Hematopoietic multipotent progenitor cell treated with erythropoietin and hydrocortisone succinate and interleukin-3 and kit ligand, for 8 days (in vitro differentiated cells): ENCODE results near the gene NUB1.

ENCODE experiments used
- DNase-seq: peaks from one replicate; pipeline ENCODE4 v3.0.0-alpha.2; 2015

NUB1 gene

DNA sequence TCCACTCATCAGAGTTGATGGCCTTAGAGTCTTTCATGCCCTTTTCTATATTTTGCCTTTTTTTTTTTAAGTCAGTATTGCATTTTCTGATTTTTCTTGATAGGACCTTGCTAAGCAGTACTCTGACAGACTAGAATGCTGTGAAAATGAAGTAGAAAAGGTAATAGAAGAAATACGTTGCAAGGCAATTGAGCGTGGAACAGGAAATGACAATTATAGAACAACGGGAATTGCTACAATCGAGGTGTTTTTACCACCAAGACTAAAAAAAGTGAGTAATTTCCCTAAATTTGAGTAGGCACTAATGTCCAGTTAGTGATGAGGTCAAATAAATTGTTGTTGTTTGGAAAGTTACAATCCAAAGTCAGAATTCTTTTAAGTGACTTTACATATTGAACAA lies 7.4 kb downstream of the NUB1 start:
- no peak for DNase-seq

DNA sequence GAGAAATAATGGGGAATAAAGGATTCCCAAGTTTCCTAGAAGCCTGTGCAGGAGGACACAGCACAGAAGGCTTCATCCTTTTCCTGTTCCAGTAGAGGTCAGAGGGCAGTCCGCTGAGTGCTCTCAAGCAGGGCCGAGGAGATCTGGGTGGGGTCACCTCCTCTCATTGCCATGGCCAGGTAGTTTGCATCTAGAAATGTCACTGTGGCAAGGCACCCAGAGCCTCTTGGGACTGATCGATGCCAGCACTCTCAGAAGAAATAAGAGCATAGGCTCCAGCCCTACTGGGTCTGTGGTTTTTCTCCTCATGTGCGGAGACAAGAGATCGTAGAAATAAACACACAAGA lies 7.9 kb downstream of the NUB1 start:
- DNase-seq = no peak

DNA sequence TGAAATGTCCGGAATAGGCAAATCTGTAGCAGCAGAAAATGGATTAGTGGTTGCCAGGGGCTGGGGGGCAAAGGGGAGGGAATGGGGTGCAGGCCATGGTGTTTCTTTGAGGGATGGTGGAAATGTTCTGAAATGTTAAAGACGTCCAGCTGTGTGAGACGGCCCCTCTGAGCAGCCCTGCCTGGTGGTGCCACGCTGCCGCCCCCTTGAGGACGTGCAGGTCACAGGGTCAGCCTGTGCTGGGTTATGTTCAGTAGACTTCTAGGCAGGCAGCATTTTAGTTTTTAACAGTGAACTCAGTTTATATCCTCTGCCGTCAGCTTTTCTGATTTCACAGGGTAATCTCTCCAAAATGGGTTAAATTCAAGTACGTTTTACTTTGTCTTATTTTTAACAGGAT lies 9.4 kb downstream of the NUB1 start:
- DNase-seq = peak; percentile 42

DNA sequence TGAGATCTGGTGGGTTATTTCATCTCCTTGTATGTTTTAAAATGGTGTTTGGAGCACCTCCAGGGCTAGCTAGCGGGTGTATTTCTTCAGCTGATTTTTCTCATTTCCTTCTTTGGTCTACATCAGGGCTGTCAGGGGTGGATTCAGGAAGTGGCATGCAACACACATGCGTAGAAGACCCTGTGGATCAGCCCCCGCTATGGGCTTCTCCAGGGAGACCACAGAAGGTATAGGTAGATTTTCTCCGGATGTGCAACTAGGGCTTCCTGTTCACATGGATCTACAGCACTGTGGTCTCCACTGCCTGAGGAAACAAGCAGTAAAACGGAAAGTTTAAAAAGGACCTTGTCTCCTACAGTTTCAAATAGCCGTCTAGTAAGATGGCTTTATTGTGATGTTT lies 10.4 kb downstream of the NUB1 start:
- DNase-seq = no peak

DNA sequence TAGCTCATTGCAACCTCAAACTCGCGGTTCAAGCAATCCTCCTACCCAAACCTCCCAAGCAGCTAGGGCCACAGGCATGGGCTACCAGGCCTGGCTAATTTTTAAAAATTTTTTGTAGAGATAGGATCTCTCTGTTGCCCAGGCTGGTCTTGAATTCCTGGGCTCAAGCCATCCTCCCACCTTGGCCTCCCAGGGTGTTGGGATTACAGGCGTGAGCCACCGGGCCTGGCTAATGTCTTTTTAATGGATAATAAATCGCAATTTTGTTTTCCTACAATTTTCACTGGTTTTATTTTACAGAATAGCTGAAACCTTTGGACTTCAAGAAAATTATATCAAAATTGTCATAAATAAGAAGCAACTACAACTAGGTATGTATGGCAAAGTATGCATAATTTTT lies 10.9 kb downstream of the NUB1 start:
- DNase-seq = no peak

DNA sequence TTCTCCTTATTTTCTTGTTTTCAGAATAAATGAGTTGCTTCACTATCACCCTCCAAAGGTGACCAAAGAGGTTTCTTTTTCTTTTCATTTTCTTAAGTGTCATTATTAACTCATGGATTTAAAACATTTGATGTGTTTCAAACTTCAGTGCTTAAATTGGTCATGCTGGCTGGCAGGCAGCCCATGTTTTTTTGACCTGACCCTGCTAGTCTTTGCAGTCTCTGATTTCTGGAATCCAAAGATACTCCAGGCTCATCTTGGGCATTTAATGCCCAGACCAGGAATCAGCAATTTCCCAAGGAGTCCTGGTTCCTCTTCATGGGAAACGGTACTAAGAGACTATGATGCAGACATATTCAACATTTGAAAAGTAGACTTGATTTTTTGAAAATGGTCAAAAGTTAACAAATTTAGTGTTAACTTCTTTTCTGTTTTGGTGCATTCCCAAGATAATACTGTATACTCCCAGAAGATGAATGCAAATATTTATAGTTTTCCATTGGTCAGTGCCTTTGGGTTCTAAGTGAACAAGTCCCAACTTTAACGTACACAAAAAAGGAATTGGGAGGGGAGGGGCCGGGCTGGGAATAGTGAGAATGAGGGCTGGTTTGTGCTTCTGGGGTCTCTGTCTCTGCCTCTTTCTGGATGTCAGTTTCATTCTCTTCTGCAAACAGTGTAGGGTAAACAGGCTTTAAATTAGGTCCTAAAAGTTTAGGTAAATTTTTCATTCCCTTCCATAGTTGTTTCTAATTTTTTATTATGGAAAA lies 19.8 kb downstream of the NUB1 start:
- DNase-seq = no peak

DNA sequence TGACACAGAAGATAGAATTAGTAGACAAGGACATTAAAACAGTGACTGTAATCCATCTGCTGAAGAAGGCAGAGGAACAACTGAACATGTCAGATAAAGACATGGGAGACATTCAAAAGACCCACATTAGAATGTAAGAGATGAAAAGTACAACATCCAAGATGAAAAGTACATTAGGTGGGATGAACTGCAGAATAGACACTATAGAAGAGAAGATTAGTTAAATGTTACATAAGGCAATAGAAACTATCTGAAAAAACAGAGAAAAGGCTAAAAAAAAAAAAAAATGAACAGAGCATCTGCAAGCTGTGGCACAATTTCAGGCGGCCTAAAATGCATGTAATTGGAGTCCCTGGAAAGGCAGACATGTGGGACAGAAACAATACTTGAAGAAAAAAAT lies 21.6 kb downstream of the NUB1 start:
- no peak for DNase-seq

DNA sequence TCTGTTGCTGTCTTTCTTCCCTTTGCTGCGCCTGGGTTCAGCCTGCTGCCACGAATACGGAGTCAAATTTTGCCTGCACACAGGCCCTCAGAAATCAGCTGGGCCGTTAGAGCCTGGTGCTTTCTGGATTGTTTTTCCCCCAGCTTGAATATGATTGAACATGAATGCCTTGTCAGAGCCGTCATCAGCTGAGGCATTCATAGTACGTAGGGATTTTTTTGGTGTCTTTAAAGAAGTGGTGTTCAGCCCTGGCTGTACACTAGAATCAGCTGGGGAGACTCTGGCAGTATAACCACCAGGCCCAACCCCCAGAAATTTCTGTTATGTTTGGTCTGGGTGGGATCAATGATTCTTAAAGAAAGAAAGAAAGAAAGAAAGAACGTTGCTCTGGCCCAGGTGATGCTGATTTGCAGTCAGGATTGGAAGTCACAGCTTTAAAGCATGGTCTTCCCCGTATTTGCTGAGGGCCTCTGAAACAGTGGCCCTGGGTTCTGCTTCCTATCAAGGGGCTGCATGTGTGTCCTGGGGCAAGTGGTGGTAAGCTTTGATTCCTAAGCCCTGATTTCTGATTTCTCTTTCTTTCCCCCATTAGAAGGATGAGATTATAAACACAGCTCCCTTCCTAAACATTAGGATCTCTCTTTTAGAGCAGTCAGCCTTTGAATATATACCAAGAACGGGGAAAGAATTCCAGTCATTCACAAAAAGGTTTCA lies 24.7 kb downstream of the NUB1 start:
- DNase-seq = no peak

DNA sequence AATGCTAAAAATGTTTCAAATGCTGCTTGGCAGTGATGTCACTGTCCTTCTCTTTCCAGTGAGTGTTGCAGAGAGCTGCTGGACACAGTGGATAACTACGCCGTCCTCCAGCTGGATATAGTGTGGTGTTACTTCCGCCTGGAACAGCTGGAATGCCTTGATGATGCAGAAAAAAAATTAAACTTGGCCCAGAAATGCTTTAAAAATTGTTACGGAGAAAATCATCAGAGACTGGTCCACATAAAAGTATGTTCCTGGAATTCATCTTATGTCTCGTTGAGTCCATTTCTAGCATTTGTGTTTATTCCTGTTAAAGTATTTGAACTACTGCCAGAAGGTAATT lies 25.2 kb downstream of the NUB1 start:
- DNase-seq = no peak

DNA sequence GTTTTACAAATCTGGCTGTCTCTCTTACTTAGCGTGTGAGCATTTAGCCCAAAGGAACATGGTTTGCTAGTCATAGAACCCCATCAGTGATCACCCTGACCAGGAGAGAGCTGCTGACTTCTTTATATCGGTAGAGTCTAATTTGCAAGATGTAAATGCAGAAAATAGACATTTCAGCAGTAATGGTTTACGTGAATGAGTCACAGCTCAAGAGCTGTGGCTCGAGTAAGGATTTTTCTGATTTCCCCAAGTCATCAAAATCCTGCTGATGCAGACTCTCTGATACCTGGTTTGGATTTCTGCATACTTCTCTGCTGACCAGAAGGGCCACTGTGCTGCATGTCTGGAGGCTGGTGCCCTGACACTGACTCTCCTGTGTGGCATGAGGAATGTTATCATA lies 25.7 kb downstream of the NUB1 start:
- DNase-seq = no peak

DNA sequence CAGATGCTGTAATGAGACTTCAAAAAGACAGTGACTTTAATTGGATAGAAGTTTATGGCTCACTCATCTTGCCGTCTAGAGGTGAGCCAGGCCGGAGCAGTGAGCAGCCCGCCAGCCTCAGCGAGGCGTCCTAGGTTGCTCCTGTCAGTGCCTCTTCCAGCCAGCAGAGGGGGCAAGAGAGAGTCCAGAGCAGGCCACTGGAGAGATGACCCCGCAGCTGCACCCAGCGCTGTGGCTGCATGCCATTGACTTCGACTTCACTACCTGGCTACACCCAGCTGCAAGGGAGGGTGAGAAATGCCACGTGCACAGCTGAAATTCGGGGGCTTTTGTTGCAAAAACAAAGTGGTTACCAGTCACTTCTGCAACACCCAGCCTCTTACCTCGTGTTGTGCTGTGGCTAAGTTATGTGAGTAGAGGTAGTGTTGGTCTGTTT lies 26.5 kb downstream of the NUB1 start:
- peak; percentile 76 for DNase-seq

DNA sequence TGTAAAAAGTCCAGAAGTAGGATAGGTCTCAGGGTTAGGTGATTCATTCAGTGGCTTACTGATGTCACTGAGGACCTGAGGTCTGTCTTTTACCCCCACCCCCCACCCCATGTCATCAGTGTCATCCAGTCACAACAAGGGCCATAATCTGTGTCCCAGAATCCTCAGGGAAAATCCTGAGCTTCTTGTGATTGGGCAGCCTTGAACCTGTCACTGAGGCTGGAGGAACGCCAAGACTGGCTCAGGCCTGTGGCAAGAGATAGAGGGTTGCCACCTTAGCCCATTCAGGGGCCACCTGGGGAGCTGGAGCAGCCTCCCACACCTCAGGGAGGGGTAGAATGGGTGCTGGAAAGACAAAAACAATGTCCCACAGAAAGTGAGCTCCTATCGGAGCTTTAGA lies 29.7 kb downstream of the NUB1 start:
- peak; percentile 27 for DNase-seq

DNA sequence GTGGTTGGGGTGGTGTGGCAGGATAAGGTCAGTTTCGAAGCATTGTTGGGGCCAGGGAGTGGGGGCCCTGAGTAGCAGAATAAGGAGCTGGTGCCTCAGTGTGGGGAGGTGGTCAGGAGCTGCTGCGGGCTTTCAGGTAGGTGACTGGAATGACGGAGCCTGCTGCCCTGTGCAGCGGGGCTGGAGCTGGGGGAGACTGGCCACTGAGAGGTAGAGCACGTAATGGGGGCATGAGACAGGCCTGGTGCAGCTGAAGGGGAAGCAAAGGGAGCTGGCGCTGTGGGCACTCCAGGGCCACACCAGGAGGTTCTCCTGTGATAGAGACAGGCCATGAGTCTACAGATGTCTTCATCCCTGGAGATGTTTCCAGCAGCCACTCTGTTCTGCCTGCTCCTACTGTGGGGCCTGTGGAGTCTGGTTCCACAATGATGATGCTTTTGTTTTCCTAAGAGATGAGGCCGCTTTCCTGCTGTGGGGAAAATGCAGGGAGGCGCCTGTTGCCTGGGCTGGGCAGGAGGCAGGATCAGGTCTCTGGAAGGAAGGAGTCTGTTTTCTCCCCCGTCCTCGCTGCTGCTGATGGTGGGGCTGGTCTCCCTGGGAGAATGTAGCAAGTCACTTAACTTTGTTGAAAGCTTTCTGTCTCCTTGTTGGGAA lies 31.1 kb downstream of the NUB1 start:
- DNase-seq = no peak

DNA sequence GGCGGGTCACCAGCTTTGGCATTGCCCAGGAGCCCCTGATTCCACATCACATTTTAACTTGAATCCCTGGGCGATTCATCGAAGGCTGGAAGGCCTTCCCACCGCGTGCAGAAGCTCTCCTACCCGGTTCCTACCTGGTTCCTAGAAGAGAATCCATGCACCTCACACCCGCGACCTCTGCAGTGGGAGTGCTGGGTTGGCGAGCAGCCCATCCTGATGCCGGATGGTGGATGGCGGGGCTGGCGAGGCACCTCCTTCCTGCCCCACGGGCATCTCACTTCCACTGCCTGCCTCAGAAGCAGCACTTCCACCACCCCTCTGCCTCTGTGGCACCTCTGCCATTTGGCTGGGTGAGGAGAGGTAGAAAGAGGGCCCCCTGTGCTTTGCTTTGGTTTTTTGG lies 32.0 kb downstream of the NUB1 start:
- no peak for DNase-seq

DNA sequence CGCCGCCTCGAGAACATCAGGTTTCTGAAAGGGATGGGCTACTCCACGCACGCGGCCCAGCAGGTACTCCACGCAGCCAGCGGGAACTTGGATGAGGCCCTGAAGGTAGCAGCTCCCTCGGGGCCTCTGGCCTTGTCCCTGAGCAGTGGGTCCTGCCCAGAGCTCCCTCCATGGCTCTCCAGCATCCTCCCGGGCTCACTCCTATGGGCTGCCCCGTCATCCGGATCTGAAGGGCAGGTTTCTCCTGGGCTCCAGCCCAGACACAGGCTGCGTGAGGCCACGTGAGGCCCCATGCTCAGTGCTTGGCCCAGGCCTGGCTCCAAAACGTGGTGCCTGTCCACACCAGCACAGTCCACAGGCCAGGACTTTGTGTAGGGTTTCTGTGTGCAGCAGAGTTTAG lies 32.5 kb downstream of the NUB1 start:
- DNase-seq = no peak

DNA sequence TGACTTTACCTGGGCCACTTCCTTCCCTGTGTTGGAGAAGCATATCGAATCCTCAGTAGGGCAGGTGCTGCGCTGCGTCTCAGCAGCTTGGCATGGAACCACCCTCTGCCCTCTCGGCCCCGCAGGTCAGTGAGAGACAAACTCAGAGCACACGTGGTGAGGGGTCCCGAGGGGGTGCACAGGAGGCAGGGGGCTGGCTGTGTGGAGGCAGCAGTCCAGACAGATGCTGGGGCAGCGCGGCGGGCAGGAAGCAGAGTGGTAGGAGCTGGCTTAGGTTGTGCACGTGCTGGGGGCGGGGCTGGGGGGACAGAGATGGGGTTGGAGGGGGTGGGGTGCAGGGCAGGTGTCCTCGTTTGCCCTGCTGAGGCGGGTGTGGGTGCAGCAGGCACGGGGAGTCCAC lies 33.1 kb downstream of the NUB1 start:
- no peak for DNase-seq

DNA sequence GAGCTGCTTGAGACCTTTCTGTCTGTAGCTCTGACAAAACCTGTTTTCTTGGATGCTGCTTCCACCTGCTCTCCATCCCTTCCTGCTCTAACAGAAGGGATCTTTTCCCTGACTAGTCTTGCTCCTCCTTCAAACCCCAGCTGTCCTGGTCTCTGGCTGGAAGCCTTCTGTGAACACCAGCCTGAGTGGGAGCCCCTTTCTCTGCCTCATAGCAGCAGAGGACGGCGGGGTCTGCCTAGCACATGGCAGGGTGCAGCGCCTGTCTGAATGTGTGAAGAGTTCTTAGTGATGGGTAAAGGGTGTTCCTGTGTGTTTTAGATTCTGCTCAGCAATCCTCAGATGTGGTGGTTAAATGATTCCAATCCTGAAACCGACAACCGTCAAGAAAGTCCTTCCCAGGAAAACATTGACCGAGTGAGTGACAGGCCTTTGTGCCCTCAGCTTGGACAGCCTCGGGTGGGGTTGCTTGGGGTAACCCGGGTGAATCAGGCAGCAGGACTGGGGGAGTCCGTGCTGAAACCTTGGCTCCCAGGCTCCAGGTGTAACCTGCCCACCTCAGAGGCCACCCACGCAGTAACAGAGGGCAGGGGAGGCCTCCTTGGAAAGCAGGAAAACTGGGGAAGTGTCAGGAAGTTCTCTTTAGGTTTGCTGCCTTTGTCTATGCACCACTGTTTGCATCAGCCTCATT lies 34.1 kb downstream of the NUB1 start:
- no peak for DNase-seq

DNA sequence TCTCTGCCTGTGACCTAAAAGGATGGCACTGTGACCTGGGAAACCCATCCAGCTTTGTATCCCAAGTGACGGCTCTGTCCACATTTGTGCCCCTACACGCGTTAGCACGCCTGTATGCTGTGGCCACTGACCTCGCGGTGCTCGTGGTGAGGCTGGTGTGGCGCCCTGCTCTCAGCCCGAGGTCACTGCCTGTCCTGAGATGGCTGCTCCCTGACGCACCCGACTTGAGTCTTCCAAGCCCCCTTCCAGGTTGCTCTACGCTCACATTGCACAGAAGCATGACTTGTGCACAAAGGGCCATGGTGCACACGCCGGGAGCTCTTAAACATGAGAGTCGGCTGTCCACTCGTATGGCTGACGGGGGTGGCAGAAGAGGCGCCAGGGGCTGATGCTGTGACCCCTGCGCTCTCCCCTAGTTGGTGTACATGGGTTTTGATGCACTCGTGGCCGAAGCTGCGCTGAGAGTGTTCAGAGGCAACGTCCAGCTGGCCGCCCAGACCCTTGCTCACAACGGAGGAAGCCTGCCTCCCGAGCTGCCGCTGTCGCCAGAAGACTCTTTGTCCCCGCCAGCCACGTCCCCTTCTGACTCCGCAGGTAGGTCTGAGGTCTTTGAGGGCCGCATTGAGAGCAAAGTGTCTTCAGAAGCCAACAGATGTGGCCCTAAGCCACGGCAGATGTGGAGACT lies 34.7 kb downstream of the NUB1 start:
- no peak for DNase-seq

DNA sequence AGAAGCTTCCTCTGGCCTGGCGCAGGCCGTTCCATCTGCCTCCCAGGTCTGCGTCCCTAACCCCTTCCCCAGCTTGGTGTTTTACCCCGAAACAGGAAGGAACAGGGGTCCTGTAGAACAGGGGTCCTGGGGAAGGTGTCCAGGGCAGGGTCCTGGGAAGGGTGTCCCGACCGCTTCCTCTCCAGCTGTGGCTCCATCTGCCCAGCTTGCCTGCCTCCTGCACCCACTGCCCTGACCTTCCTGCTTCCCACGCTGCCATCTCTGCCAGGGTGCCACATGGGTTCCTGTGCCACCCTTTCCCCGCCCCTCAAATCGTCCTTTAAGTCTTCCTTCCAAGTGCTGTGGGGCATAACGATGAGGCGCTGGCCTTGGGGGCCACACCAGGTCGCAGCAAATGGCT lies 35.8 kb downstream of the NUB1 start:
- no peak for DNase-seq

DNA sequence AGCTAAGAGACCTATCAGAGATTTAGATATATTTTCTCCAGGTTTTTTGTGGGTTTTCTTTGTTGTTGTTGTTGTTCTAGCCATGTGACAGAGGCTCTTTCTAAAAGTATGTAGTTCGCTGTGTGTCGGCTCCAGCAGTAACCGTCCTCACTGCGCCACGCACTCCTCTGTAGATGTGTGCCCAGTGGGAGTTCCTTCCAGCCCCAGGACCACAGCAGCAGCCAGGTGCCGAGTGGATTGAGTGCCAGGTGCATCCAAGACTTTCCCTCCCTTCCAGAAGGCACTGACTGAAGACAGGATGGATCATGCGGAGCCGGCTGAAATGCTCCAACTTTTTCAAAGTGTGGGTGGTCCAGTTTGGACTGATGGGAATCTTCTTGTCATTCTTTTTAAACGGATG lies 36.4 kb downstream of the NUB1 start:
- no peak for DNase-seq

DNA sequence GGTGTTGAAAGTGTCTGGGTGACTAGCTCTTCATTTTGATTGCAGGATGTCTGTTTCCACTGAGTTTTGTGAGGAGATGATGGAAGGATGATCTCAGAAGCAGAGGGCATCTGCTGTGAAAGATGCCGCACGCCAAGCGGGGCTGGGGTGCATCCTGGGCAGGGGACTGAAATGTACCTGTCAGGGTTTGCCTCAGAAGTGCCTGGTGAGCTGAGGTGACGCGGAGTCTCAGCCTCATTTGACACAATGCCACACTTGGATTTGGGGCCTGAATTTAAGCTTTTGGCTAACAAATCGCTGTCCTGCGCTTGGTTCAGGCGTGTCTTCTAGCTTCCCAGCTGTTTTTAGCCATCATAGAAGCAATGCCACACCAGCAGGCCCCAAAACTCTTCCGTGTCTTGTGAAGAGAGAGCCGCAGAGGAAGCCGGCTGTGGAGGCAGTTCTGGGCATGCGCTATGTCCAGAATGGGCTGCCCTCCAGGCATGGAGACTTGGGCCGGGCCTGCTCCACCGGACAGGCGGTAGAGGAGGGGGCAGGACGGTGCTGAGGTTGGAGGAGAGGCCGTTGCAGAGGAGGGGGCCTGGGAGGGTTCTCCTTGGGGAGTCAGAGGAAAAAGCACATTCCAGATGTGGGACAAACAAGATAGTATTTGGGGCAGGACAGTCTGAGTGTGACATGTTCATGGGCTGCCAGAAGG lies 37.0 kb downstream of the NUB1 start:
- no peak for DNase-seq

DNA sequence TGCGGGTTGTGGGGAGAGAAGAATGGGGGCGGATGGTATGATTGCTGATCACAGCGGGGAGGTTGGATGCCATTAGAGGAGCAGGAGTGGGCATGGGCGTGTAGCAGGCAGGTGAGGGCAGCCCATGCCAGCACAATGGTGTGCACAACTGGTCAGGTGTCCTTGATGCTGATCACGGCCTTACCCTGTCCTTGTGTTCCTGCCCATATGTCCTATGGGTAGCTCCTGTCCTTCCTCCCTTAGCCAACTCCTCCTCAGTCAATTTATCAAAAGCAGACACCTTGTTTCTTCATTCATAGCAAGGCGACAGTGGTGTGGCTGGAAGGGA lies 37.5 kb downstream of the NUB1 start:
- DNase-seq = no peak
